Activated CD4-positive, CD25-positive, alpha-beta regulatory T cell treated with anti-CD3 and anti-CD28 coated beads, Interleukin-2, amount 50 U/mL, for 24 hours (primary cell): ENCODE results near the gene PHETA1.

Experiments
- ATAC-seq, 2 donors: fragments of 150-1000 bp; cut with Tn5 transposase; one replicate each; pipeline ENCODE4 v1.10.0; 2021; ENCODE audit warnings: mild to moderate bottlenecking in 1 of 2, moderate library complexity in 1 of 2

The PHETA1 gene

GRCh38 chr12:111368291-111368787 is 556 bp downstream of the PHETA1 start:
- peak in 1 of 2 donors; percentile 19 for ATAC-seq

DNA sequence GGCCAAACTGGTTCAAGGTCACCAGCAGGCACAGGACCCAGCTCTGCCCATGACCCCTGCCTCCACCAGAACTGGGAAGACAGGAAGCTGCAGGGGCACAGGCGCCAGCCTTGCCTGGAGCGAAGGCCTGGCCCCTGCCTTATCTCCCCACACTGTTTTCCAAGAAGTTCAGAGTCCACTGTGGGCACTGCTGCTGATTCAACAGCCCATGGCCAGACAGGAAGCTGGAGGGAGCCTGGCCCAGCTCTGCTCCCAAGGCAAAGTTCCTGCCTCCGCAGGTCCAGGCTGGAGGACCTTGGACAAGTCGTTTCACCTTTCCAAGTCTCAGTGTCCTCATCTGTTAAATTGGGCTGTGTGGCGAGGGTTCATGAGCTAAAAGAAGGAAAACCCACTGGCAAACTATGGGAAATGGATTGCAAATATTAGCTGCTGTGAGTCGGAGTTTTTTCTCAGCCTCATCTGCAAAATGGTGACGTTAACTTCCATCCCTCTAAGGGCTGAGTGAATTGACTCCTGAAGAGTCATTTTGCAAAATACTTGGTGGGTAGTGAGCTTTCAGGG is 1.2 kb downstream of the PHETA1 start:
- ATAC-seq, result no peak

GRCh38 chr12:111366583-111366982 is 2.3 kb downstream of the PHETA1 start:
- no peak for ATAC-seq

- ATAC-seq, result no peak
Observed at GRCh38 chr12:111366075-111366474, 2.8 kb downstream of the PHETA1 start.

GRCh38 chr12:111363578-111363977 is 5.3 kb downstream of the PHETA1 start:
- ATAC-seq, result no peak

- no peak for ATAC-seq
Observed at GRCh38 chr12:111362687-111363475, 6.0 kb downstream of the PHETA1 start.

GRCh38 chr12:111361717-111362576 is 6.9 kb downstream of the PHETA1 start:
- ATAC-seq, result no peak

DNA sequence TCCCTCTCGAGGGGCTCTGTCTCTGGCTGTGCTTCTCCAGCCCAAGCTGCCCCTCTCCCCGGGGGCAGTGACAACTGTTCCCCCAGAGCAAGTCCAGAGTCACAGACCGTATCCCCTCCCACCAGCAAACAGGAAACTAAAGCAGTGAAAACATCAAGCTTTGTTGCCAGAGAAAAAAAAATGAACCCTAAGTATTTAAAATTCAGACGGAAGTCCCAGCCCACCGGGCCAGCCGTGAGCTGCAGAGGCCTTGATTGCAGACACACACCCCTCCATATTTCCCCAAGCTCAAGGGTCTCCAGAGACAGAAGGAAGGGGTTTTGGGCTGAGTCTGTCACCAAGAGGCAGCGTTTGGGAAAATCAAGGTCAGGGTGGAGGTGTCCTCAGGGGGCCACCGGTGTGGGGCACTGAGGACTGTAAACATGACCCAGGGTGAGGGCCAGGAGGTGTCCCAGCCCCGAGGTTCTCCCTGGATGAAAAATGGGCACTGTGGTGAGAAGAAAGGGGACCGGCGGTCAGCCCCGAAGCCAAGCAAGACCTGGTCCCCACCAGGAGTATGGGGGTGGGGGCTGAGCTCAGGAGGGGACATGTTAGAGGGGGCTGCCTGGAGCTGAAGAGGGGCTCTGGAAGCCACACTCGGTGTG is 7.7 kb downstream of the PHETA1 start:
- no peak for ATAC-seq

DNA sequence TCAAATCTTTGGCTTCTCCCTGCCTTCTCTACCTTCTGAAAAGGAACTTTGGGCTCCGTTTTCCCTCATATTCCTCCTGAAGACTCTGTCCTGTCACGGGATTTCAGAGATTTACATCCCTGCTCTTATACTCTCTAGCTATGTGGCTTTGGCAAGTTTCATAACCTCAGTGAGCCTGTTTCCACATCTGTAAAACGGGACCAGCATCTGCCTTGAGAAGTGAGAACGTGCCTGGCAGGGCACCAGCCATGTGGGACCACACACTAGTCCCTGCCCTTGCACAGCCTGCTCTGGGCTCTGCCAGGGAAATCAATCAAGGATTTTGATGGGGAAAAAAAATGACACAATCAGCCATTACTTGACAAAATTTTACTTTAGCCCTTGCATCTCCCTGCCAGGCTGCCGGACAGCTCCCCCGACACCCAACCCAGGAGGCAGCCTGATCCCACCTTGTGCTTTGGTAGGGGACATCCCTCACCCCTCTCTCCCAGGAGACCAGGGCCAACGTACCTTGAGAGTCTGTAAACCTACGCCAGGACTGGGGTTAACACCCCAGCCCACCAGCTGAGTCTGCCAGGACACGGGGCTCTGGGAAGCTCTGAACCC is 8.5 kb downstream of the PHETA1 start:
- no peak for ATAC-seq

DNA sequence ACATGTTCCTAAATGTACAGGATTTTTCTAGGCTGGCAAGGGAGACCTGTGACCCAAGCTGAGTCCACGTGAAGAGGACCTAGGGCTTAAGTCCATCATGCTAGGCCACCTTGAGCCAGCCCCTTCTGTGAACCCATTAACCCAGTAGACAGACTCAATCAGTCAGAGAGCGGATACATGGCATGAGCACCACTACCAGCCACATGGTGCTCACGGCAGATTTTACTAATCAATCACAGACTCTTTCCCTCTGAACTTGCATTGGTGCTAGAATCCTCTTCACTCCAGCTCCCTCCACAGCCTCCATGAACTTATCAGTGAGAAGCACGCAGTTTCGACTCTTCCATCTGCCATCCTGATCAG is 9.0 kb downstream of the PHETA1 start:
- no peak for ATAC-seq

DNA sequence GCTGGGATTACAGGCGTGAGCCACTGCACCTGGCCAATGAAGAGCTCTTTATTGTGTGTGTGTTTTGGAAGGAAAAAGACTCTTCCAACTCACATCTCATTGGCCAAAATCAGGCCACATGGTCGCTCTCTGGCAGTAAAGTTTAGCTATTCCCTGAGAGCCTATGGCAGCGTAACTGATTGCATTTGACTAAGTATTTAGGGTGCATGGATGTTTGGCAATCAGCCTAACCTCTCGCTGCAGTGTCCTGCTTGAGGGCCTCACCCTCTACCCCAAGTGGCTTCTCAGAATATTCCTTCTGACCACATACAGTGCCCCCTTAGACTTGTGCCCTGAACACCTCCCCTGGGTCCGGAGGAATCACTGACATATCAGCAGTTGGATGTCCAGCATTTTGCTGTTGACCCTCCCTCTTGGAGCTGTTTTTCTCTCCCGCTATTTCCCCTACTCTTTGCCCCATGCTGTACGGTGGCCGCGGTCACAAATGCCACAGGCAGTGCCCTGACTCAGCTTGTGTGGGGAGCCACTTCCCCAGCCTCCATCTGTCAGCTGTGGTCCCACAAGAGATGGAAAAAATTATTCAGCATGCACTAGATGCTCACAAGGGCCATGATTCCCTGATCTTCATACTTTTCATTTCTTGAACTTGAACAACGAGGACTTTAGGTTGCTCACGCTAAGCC is 9.5 kb downstream of the PHETA1 start:
- peak; percentile 63 to 66 for ATAC-seq

DNA sequence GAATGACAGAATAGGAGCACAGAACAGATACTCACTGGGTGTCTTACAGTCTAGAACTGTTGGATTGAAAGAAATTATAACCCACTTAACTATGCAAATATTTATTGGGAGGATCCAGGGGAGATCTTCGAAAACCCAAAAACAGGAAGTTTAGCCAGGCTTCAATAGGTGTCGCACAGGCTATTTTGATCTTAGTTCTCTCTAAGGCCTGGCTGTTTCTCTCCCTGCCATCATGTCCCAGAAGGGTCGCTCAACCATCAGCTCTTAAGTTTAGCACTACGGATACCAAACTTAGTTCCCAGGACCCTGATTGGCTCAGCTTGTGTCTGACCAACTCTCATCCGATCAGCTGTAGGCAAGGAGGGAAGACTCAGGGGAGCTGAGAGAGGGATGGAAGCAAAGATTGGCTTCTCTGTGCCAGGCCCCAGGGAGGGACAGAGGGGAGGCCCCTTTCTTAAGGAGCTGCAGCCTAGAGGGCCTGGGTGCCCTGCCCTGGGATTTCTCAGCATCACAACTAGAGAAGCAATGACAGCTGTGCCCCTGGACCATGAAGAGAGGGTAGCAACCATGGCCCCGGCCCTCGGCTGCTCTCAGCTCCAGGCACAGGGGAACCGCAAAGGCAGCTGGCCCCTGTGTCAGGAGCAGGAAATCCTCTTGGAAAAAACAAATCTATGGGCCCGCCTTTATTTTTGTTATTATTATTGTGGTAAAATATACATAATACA is 13.5 kb downstream of the PHETA1 start:
- ATAC-seq, result no peak

DNA sequence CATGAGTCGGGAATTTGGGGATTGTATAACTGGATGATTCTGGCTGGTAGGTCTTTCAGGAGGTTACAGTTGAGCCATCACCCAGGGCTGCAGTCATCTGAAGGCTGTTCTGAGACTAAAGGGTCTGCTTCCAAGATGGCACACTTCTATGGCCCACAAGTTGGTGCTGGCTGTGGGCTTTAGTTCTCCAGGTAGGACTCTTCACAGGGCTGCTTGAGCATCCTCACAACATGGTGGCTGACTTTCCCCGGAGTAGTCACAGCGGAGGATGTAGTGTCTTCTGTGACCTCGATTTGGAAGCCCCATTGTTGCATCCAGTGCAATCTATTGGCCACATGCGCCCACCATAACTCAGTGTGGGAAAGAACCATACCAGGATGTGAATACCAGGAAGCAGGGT is 14.4 kb downstream of the PHETA1 start:
- no peak for ATAC-seq

GRCh38 chr12:111353603-111354295 is 15.1 kb downstream of the PHETA1 start:
- no peak for ATAC-seq

- no peak for ATAC-seq
Observed at GRCh38 chr12:111353026-111353425, 15.9 kb downstream of the PHETA1 start.

- ATAC-seq, result no peak
Observed at GRCh38 chr12:111352296-111352993, 16.4 kb downstream of the PHETA1 start.

GRCh38 chr12:111351026-111351425 is 17.9 kb downstream of the PHETA1 start:
- no peak for ATAC-seq

DNA sequence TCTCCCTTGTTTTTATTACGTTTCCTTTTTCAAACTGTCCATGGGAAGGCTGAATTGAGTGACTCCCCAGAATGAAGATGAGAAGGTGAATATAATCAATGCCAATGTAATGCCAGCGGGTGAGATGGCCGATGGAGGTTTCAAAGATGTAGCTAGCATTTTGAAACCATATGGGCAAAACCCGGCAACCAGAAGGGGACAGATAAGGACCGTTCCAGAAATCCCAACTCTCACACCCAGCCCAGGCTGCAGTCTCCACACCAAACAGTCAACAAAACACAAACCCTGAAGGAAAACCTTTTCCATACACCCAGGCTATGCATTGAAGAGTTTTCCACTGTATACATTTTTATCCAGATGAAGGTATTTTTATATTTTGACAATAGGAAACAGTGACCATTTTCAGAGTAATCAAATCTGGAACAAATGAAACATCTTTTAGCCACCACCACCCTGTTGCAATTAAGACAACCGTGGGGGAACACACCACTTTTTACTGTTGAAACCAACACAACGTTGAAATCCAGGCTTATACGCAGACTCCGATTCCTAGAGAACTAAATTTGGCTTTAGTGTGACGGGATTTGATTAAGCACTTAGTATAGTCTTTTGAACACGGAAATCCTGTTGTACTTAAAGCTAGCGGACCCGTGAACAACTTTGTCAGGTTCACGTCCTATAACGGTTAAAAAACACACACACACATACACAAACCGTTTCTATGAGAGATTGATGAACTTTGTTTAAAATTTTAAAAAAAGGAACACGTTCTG is 19.0 kb downstream of the PHETA1 start:
- no peak for ATAC-seq

GRCh38 chr12:111349101-111349747 is 19.7 kb downstream of the PHETA1 start:
- no peak for ATAC-seq
